HG03354 (cell line): Measurements from ENCODE around the gene PPARG.
A peak's percentile ranks its signal among the peaks of the same experiment; 100 is the strongest.

Experiments
- ATAC-seq: cut with Tn5 transposase; IDR thresholded peaks from one replicate; pipeline ENCODE4 v1.9.1; 2021; ENCODE audit warnings: mild to moderate bottlenecking; ENCODE audit not compliant: unreplicated experiment, poor library complexity, severe bottlenecking

The PPARG gene

GRCh38 chr3:12303993-12304392, 15.1 kb downstream of the PPARG start:
- no peak for ATAC-seq

GRCh38 chr3:12307136-12307535, 18.3 kb downstream of the PPARG start:
- ATAC-seq, result no peak

GRCh38 chr3:12308517-12308916, 19.6 kb downstream of the PPARG start:
- ATAC-seq, result no peak

GRCh38 chr3:12309716-12310115, 20.8 kb downstream of the PPARG start:
- ATAC-seq, result no peak

GRCh38 chr3:12312010-12312409, 23.1 kb downstream of the PPARG start:
- no peak for ATAC-seq

- ATAC-seq, result no peak
These were observed 24.6 kb downstream of the PPARG start for GRCh38 chr3:12313519-12313918.

GRCh38 chr3:12316253-12316652, 27.4 kb downstream of the PPARG start:
- no peak for ATAC-seq

- ATAC-seq, result peak; percentile 87
These were observed 28.0 kb downstream of the PPARG start for GRCh38 chr3:12316729-12317351.

- ATAC-seq, result no peak
These were observed 29.0 kb downstream of the PPARG start for GRCh38 chr3:12317914-12318313.

- ATAC-seq, result no peak
These were observed 30.1 kb downstream of the PPARG start for GRCh38 chr3:12318758-12319621.

- ATAC-seq, result no peak
These were observed 32.1 kb downstream of the PPARG start for GRCh38 chr3:12321015-12321414.

- ATAC-seq, result no peak
These were observed 34.4 kb downstream of the PPARG start for GRCh38 chr3:12323237-12323636.

- ATAC-seq, result no peak
These were observed 37.0 kb downstream of the PPARG start for GRCh38 chr3:12325586-12326515.

- ATAC-seq, result no peak
These were observed 38.2 kb downstream of the PPARG start for GRCh38 chr3:12327021-12327420.

- no peak for ATAC-seq
These were observed 39.4 kb downstream of the PPARG start for GRCh38 chr3:12328132-12328836.

GRCh38 chr3:12328837-12329462, 40.1 kb downstream of the PPARG start:
- no peak for ATAC-seq

- ATAC-seq, result no peak
These were observed 45.9 kb downstream of the PPARG start for GRCh38 chr3:12334786-12335185.

- ATAC-seq, result no peak
These were observed 46.6 kb downstream of the PPARG start for GRCh38 chr3:12335421-12335820.

GRCh38 chr3:12336099-12336498, 47.2 kb downstream of the PPARG start:
- ATAC-seq, result no peak
